PC-9 (cell line): ENCODE results near the gene MAS1L. TPM values are rescaled to one million over a fixed set of nuclear protein-coding genes. Genes with fewer than 3 reads are reported as not detected.

Source experiments
- BruUV-seq: library from RNA; stranded (reverse); fragments of 400-500 nt; replicated peaks from 2 replicates; lab custom pipeline; 2021; lab: Mats Ljungman, UMichigan
- CTCF ChIA-PET: fragments of 300-600 bp; sonication (Branson Sonifier 250); formaldehyde crosslinking; loops from one replicate; lab custom pipeline; 2022; ENCODE audit warnings: antibody characterized with exemption; lab: Charles Lee
- POLR2A ChIA-PET: fragments of 300-600 bp; sonication (Branson Sonifier 250); formaldehyde crosslinking; loops from one replicate; lab custom pipeline; 2022; ENCODE audit warnings: antibody characterized with exemption; ENCODE audit not compliant: unreplicated experiment; lab: Charles Lee
- DNase-seq, 2 experiments: peaks; one replicate each; pipeline versions ENCODE4 v3.0.0 to v3.0.0-alpha.2; 2015 to 2022; ENCODE audit warnings: mixed read lengths in 1 of 2
- H2AFZ ChIP-seq: fragments of 200-600 bp; sonication (generic); 2 replicates; pipeline ENCODE4 v1.8.1; 2017; ENCODE audit warnings: antibody characterized with exemption
- H3F3A ChIP-seq: fragments of 200-600 bp; sonication (generic); 2 replicates; pipeline ENCODE4 v1.8.1; 2017; ENCODE audit warnings: antibody characterized with exemption, mild to moderate bottlenecking, low read depth; ENCODE audit not compliant: insufficient read depth
- H3K27ac ChIP-seq: fragments of 200-600 bp; sonication (generic); 2 replicates; pipeline ENCODE4 v1.6.1; 2016; ENCODE audit warnings: mixed run types
- H3K27me3 ChIP-seq: fragments of 200-600 bp; sonication (generic); 2 replicates; pipeline ENCODE4 v1.6.1; 2016; ENCODE audit warnings: low read depth, mixed run types; ENCODE audit not compliant: insufficient read depth
- H3K36me3 ChIP-seq: fragments of 200-600 bp; sonication (generic); 2 replicates; pipeline ENCODE4 v1.6.1; 2016; ENCODE audit warnings: low read depth, mixed run types
- H3K4me1 ChIP-seq: fragments of 200-600 bp; sonication (generic); replicated peaks from 2 replicates; pipeline ENCODE4 v1.6.1; 2016; ENCODE audit warnings: mixed run types; ENCODE audit not compliant: insufficient read depth
- H3K4me2 ChIP-seq: fragments of 200-600 bp; sonication (generic); 2 replicates; pipeline ENCODE4 v1.6.1; 2017; ENCODE audit warnings: mixed run types
- H3K4me3 ChIP-seq: fragments of 200-600 bp; sonication (generic); 2 replicates; pipeline ENCODE4 v1.6.1; 2016; ENCODE audit warnings: mixed run types
- H3K79me2 ChIP-seq: fragments of 200-600 bp; sonication (generic); 2 replicates; pipeline ENCODE4 v1.6.1; 2017; ENCODE audit warnings: low read depth, mixed run types
- H3K9me2 ChIP-seq: fragments of 200-600 bp; sonication (generic); 2 replicates; pipeline ENCODE4 v1.8.1; 2017; ENCODE audit warnings: mild to moderate bottlenecking; ENCODE audit not compliant: insufficient read depth
- H3K9me3 ChIP-seq: fragments of 200-600 bp; sonication (generic); 2 replicates; pipeline ENCODE4 v1.8.1; 2016; ENCODE audit warnings: low read depth; ENCODE audit not compliant: insufficient read depth
- H4K20me1 ChIP-seq: fragments of 200-600 bp; sonication (generic); 2 replicates; pipeline ENCODE4 v1.8.1; 2017; ENCODE audit not compliant: insufficient read depth
- EZH2 ChIP-seq: fragments of 200-600 bp; sonication (generic); IDR thresholded peaks from 2 replicates; pipeline ENCODE4 v1.8.0; 2017; ENCODE audit warnings: antibody characterized with exemption, low read depth
- intact Hi-C: fragments of 100-400 bp; cut with micrococcal nuclease; formaldehyde crosslinking; loops from one replicate; pipeline ENCODE4 v1.10.0; 2022; ENCODE audit not compliant: unreplicated experiment
- total RNA-seq: library from RNA; stranded (reverse); gene quantifications from 2 replicates; pipeline ENCODE4 v1.2.3, GENCODE V29; 2021
- TF ChIP-seq, protein P1 (sequence below): fragments of 200-600 bp; sonication (generic); conservative IDR thresholded peaks from 2 replicates; pipeline ENCODE4 v1.6.1; 2017; ENCODE audit warnings: mixed run types, antibody characterized with exemption, mild to moderate bottlenecking, moderate library complexity

Gene MAS1L
- total RNA-seq, 1 experiment from 2014 or later: not detected

- no peak for DNase-seq
- ChIA-PET POLR2A (no interaction called here), CTCF (no interaction called here)
- no peak overlapping the region for H3K27ac ChIP-seq
- no TSS peak for BruUV-seq
- H3F3A ChIP-seq: no peaks in the 10 kb centered on the region
- H2AFZ ChIP-seq: no peak overlapping the region
- no peaks in the 10 kb centered on the region for H3K9me3 ChIP-seq
- H3K79me2 ChIP-seq: no peaks in the 10 kb centered on the region
- H3K36me3 ChIP-seq: no peaks in the 10 kb centered on the region
- intact Hi-C loops: no loop called here
- no peaks in the 10 kb centered on the region for H3K9me2 ChIP-seq
- TF ChIP-seq, protein P1, sequence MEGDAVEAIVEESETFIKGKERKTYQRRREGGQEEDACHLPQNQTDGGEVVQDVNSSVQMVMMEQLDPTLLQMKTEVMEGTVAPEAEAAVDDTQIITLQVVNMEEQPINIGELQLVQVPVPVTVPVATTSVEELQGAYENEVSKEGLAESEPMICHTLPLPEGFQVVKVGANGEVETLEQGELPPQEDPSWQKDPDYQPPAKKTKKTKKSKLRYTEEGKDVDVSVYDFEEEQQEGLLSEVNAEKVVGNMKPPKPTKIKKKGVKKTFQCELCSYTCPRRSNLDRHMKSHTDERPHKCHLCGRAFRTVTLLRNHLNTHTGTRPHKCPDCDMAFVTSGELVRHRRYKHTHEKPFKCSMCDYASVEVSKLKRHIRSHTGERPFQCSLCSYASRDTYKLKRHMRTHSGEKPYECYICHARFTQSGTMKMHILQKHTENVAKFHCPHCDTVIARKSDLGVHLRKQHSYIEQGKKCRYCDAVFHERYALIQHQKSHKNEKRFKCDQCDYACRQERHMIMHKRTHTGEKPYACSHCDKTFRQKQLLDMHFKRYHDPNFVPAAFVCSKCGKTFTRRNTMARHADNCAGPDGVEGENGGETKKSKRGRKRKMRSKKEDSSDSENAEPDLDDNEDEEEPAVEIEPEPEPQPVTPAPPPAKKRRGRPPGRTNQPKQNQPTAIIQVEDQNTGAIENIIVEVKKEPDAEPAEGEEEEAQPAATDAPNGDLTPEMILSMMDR: no peak
- no peak for TF ChIP-seq EZH2
- H3K4me2 ChIP-seq: no peak overlapping the region
- no peaks in the 10 kb centered on the region for H4K20me1 ChIP-seq
- H3K27me3 ChIP-seq: peaks cover 6% of the 10 kb centered on the region; the same call in 1 of the 2 replicates
- H3K4me3 ChIP-seq: no peak overlapping the region
- H3K4me1 ChIP-seq: no peaks in the 10 kb centered on the region
These were observed 12.8 kb upstream of the MAS1L start for GRCh38 chr6:29500594-29500993.

- TF ChIP-seq, protein P1: no peak
- TF ChIP-seq EZH2: no peak
- Histone ChIP-seq H3K27me3 (peaks cover 6% of the 10 kb centered on the region; the same call in 1 of the 2 replicates), H4K20me1 (no peaks in the 10 kb centered on the region), H2AFZ (no peak overlapping the region), H3K4me2 (no peak overlapping the region), H3K9me2 (no peaks in the 10 kb centered on the region), H3F3A (no peaks in the 10 kb centered on the region), H3K4me3 (no peak overlapping the region), H3K4me1 (no peaks in the 10 kb centered on the region), H3K79me2 (no peaks in the 10 kb centered on the region), H3K27ac (no peak overlapping the region), H3K36me3 (no peaks in the 10 kb centered on the region), H3K9me3 (no peaks in the 10 kb centered on the region)
- DNase-seq: no peak
- POLR2A ChIA-PET: no interaction called here
- BruUV-seq: no TSS peak
- intact Hi-C loops: no loop called here
- CTCF ChIA-PET: no interaction called here
These were observed 11.9 kb upstream of the MAS1L start for GRCh38 chr6:29499704-29500103.

- H3K4me3 ChIP-seq: no peak overlapping the region
- intact Hi-C loops: no loop called here
- no peaks in the 10 kb centered on the region for H3K9me2 ChIP-seq
- peaks cover 6% of the 10 kb centered on the region; the same call in 1 of the 2 replicates for H3K27me3 ChIP-seq
- no TSS peak for BruUV-seq
- H3K27ac ChIP-seq: no peak overlapping the region
- no peak overlapping the region for H2AFZ ChIP-seq
- H3K9me3 ChIP-seq: no peaks in the 10 kb centered on the region
- no peaks in the 10 kb centered on the region for H3K79me2 ChIP-seq
- H3K36me3 ChIP-seq: no peaks in the 10 kb centered on the region
- H3F3A ChIP-seq: no peaks in the 10 kb centered on the region
- CTCF ChIA-PET: no interaction called here
- no peak overlapping the region for H3K4me2 ChIP-seq
- POLR2A ChIA-PET: no interaction called here
- H3K4me1 ChIP-seq: no peaks in the 10 kb centered on the region
- H4K20me1 ChIP-seq: no peaks in the 10 kb centered on the region
- no peak for DNase-seq
- TF ChIP-seq, protein P1: no peak
- TF ChIP-seq EZH2: no peak
These were observed 9.2 kb upstream of the MAS1L start for GRCh38 chr6:29496961-29497360.
